SK-N-MC (cell line): Measurements from ENCODE around the gene DISC1.

ENCODE experiments used
- EZH2 ChIP-seq: fragments of 200-600 bp; sonication (generic); IDR thresholded peaks from one replicate; pipeline ENCODE4 v1.6.1; 2017; ENCODE audit warnings: antibody characterized with exemption
- FOXP2 ChIP-seq: optimal IDR thresholded peaks from 2 replicates; pipeline ENCODE3; 2011; ENCODE audit warnings: mild to moderate bottlenecking, moderate library complexity; ENCODE audit not compliant: insufficient read depth; ENCODE audit errors: extremely low read length, control extremely low read depth
- POLR2AphosphoS5 ChIP-seq: IDR thresholded peaks from 2 replicates; pipeline ENCODE4 v1.6.1; 2012; ENCODE audit warnings: mild to moderate bottlenecking, low read depth, low read length, borderline replicate concordance

- TF ChIP-seq EZH2 (no peak), POLR2AphosphoS5 (no peak), FOXP2 (no peak)
Measured at GRCh38 chr1:231836227-231836893, 209.8 kb downstream of the DISC1 start.
